ENCODE results near the gene SOCS6.

- TF ChIP-seq SIN3A (IDR thresholded peaks at IDR 0.05; ENCODE audit: low read depth) (no peak), RAD21 (IDR thresholded peaks at IDR 0.05; ENCODE audit: low read depth) (no peak), ZBTB33 (IDR thresholded peaks at IDR 0.05; ENCODE audit: extremely low read depth, insufficient replicate concordance, low read length) (no peak), POLR2A (IDR thresholded peaks at IDR 0.05; ENCODE audit: borderline replicate concordance, extremely low read depth, insufficient read depth, insufficient read length) (no peak), CTCF (IDR thresholded peaks at IDR 0.05 in 2 of 3, conservative IDR thresholded peaks at IDR 0.05 in 1 of 3; ENCODE audit: borderline replicate concordance in 1 of 3, insufficient read depth in 1 of 3, low read depth in 2 of 3, low read length in 2 of 3) (no peak), FOSL1 (IDR thresholded peaks at IDR 0.05; ENCODE audit: low read depth) (no peak), REST (IDR thresholded peaks at IDR 0.05; ENCODE audit: low read depth) (no peak), SP1 (IDR thresholded peaks at IDR 0.05; ENCODE audit: low read depth) (no peak), TCF7L2 (IDR thresholded peaks at IDR 0.05; ENCODE audit: borderline replicate concordance, extremely low read depth, insufficient read depth, insufficient read length) (no peak), YY1 (IDR thresholded peaks at IDR 0.05; ENCODE audit: extremely low read depth, insufficient replicate concordance, low read depth, low read length) (no peak)
These were observed 67.0 kb downstream of the SOCS6 start for GRCh38 chr18:70355620-70356385.

All from HCT116 (cell line).